Astrocyte (in vitro differentiated cells and primary cell): Measurements from ENCODE around the gene TMEM108. TPM values are rescaled to one million over a fixed set of nuclear protein-coding genes. Genes with fewer than 3 reads are reported as not detected.

Experiments
- DNase-seq: peaks from one replicate; pipeline ENCODE4 v3.0.0-alpha.2; 2010; ENCODE audit warnings: low read depth
- FAIRE-seq: peaks from 2 replicates; lab custom pipeline; 2011; peaks lifted over from hg19 to GRCh38; lab: Jason Lieb, UNC
- H2AFZ ChIP-seq: 2 replicates; pipeline ENCODE4 v1.6.0; 2012; ENCODE audit warnings: low read depth, low read length, inconsistent platforms
- H3K27ac ChIP-seq: 2 replicates; pipeline ENCODE4 v1.5.1; 2011; ENCODE audit warnings: low read depth, low read length, inconsistent platforms
- H3K27me3 ChIP-seq: 2 replicates; pipeline ENCODE4 v1.6.0; 2011; ENCODE audit warnings: low read length, inconsistent platforms; ENCODE audit not compliant: insufficient read depth
- H3K36me3 ChIP-seq: 2 replicates; pipeline ENCODE4 v1.5.1; 2011; ENCODE audit warnings: low read length, inconsistent platforms; ENCODE audit not compliant: insufficient read depth
- H3K4me1 ChIP-seq: 2 replicates; pipeline ENCODE4 v1.5.1; 2011; ENCODE audit warnings: low read length, inconsistent platforms; ENCODE audit not compliant: insufficient read depth
- H3K4me2 ChIP-seq: 2 replicates; pipeline ENCODE4 v1.6.0; 2012; ENCODE audit warnings: low read length, inconsistent platforms
- H3K4me3 ChIP-seq: 2 replicates; pipeline ENCODE4 v1.5.1; 2011; ENCODE audit warnings: low read depth, mild to moderate bottlenecking, low read length, inconsistent platforms; ENCODE audit not compliant: insufficient read depth
- H3K79me2 ChIP-seq: 2 replicates; pipeline ENCODE4 v1.6.0; 2012; ENCODE audit warnings: mild to moderate bottlenecking, low read length, inconsistent platforms; ENCODE audit not compliant: insufficient read depth
- H3K9ac ChIP-seq: 2 replicates; pipeline ENCODE4 v1.6.0; 2012; ENCODE audit warnings: mild to moderate bottlenecking, low read length, inconsistent platforms
- H3K9me3 ChIP-seq: 2 replicates; pipeline ENCODE4 v1.5.1; 2012; ENCODE audit warnings: low read depth, mild to moderate bottlenecking, low read length, inconsistent platforms; ENCODE audit not compliant: insufficient read depth
- H4K20me1 ChIP-seq: 2 replicates; pipeline ENCODE4 v1.6.0; 2012; ENCODE audit warnings: low read length, inconsistent platforms; ENCODE audit not compliant: insufficient read depth
- H3K27ac Mint-ChIP-seq: one replicate; pipeline ENCODE4 v1.8.0; 2021; ENCODE audit warnings: mild to moderate bottlenecking, mixed read lengths; ENCODE audit not compliant: unreplicated experiment
- H3K27me3 Mint-ChIP-seq: one replicate; pipeline ENCODE4 v1.8.0; 2021; ENCODE audit warnings: low read depth, mixed read lengths; ENCODE audit not compliant: unreplicated experiment
- H3K36me3 Mint-ChIP-seq: one replicate; pipeline ENCODE4 v1.8.0; 2021; ENCODE audit warnings: low read depth, mixed read lengths; ENCODE audit not compliant: unreplicated experiment
- H3K4me1 Mint-ChIP-seq: one replicate; pipeline ENCODE4 v1.8.0; 2021; ENCODE audit warnings: low read depth, mixed read lengths; ENCODE audit not compliant: unreplicated experiment
- H3K4me3 Mint-ChIP-seq: one replicate; pipeline ENCODE4 v1.8.0; 2021; ENCODE audit warnings: mild to moderate bottlenecking, moderate library complexity, mixed read lengths; ENCODE audit not compliant: unreplicated experiment
- H3K9me3 Mint-ChIP-seq: one replicate; pipeline ENCODE4 v1.8.0; 2021; ENCODE audit warnings: mild to moderate bottlenecking, mixed read lengths; ENCODE audit not compliant: unreplicated experiment
- CTCF ChIP-seq: IDR thresholded peaks from 2 replicates; pipeline ENCODE4 v1.5.1; 2011; ENCODE audit warnings: low read depth, mild to moderate bottlenecking, inconsistent platforms, low read length, moderate library complexity; ENCODE audit not compliant: insufficient read depth
- EZH2 ChIP-seq: IDR thresholded peaks from 2 replicates; pipeline ENCODE4 v1.6.1; 2012; ENCODE audit warnings: mild to moderate bottlenecking, low read length, inconsistent platforms; ENCODE audit not compliant: insufficient read depth
- total RNA-seq: library from RNA; stranded (reverse); gene quantifications from 2 replicates; pipeline ENCODE4 v1.2.1, GENCODE V29; 2021

Gene TMEM108
- total RNA-seq, 1 donor from 2014 or later, result 5.6 TPM

- no peaks in the 10 kb centered on the region for H3K79me2 ChIP-seq
- no peak overlapping the region for H3K4me2 ChIP-seq
- no peaks in the 10 kb centered on the region for H3K9me3 ChIP-seq
- Mint-ChIP-seq H3K27me3 (no peaks in the 10 kb centered on the region), H3K9me3 (no peaks in the 10 kb centered on the region), H3K27ac (no peak overlapping the region), H3K4me3 (no peak overlapping the region), H3K36me3 (no peaks in the 10 kb centered on the region), H3K4me1 (no peaks in the 10 kb centered on the region)
- no peak for FAIRE-seq
- H4K20me1 ChIP-seq, result no peaks in the 10 kb centered on the region
- TF ChIP-seq CTCF (no peak), EZH2 (no peak)
- H3K4me1 ChIP-seq, result peaks cover 10% of the 10 kb centered on the region
- no peak overlapping the region for H3K9ac ChIP-seq
- H3K36me3 ChIP-seq, result no peaks in the 10 kb centered on the region
- no peak overlapping the region for H3K27ac ChIP-seq
- H2AFZ ChIP-seq, result no peak overlapping the region
- H3K27me3 ChIP-seq, result no peaks in the 10 kb centered on the region
- H3K4me3 ChIP-seq, result no peak overlapping the region
- DNase-seq, result no peak
Measured at GRCh38 chr3:133254151-133254550, 216.0 kb downstream of the TMEM108 start.

GRCh38 chr3:133254716-133255115 lies 216.5 kb downstream of the TMEM108 start:
- H3K79me2 ChIP-seq, result no peaks in the 10 kb centered on the region
- H3K27ac Mint-ChIP-seq, result no peak overlapping the region
- H3K36me3 Mint-ChIP-seq, result no peaks in the 10 kb centered on the region
- H3K4me3 ChIP-seq, result no peak overlapping the region
- H3K27me3 Mint-ChIP-seq, result no peaks in the 10 kb centered on the region
- no peaks in the 10 kb centered on the region for H3K27me3 ChIP-seq
- H3K9me3 Mint-ChIP-seq, result no peaks in the 10 kb centered on the region
- H3K9ac ChIP-seq, result no peak overlapping the region
- H2AFZ ChIP-seq, result no peak overlapping the region
- no peaks in the 10 kb centered on the region for H4K20me1 ChIP-seq
- no peak overlapping the region for H3K27ac ChIP-seq
- H3K4me2 ChIP-seq, result no peak overlapping the region
- no peaks in the 10 kb centered on the region for H3K4me1 Mint-ChIP-seq
- TF ChIP-seq CTCF (no peak), EZH2 (no peak)
- H3K9me3 ChIP-seq, result no peaks in the 10 kb centered on the region
- FAIRE-seq, result no peak
- H3K4me3 Mint-ChIP-seq, result no peak overlapping the region
- no peak for DNase-seq
- peaks cover 10% of the 10 kb centered on the region for H3K4me1 ChIP-seq
- H3K36me3 ChIP-seq, result no peaks in the 10 kb centered on the region

- no peak overlapping the region for H3K27ac ChIP-seq
- Mint-ChIP-seq H3K9me3 (no peaks in the 10 kb centered on the region), H3K36me3 (no peaks in the 10 kb centered on the region), H3K27ac (no peak overlapping the region), H3K4me1 (no peaks in the 10 kb centered on the region), H3K27me3 (no peaks in the 10 kb centered on the region), H3K4me3 (no peak overlapping the region)
- H3K4me3 ChIP-seq, result no peak overlapping the region
- H3K9ac ChIP-seq, result no peak overlapping the region
- no peaks in the 10 kb centered on the region for H4K20me1 ChIP-seq
- no peaks in the 10 kb centered on the region for H3K36me3 ChIP-seq
- no peak for FAIRE-seq
- no peak for TF ChIP-seq EZH2
- TF ChIP-seq CTCF, result no peak
- H3K79me2 ChIP-seq, result no peaks in the 10 kb centered on the region
- peaks cover 10% of the 10 kb centered on the region for H3K4me1 ChIP-seq
- DNase-seq, result peak; percentile 22
- peak overlapping the region; percentile 22 for H3K4me2 ChIP-seq
- no peaks in the 10 kb centered on the region for H3K9me3 ChIP-seq
- no peak overlapping the region for H2AFZ ChIP-seq
- H3K27me3 ChIP-seq, result no peaks in the 10 kb centered on the region
Measured at GRCh38 chr3:133256787-133257483, 218.7 kb downstream of the TMEM108 start.
